GM21717 (cell line): ENCODE results near the gene DLGAP4.
"Not testable (repeated sequence)": the region's sequence is repeated elsewhere in the genome, so short reads cannot be mapped to it uniquely, and the experiment has no call there.

Source experiments
- ATAC-seq: cut with Tn5 transposase; IDR thresholded peaks from one replicate; pipeline ENCODE4 v1.9.1; 2021; ENCODE audit warnings: mild to moderate bottlenecking, moderate library complexity; ENCODE audit not compliant: unreplicated experiment

The DLGAP4 gene

GRCh38 chr20:36547186-36548005 is 241.3 kb downstream of the DLGAP4 start:
- no peak for ATAC-seq

- no peak for ATAC-seq
Measured at GRCh38 chr20:36548006-36548315, 241.8 kb downstream of the DLGAP4 start.

GRCh38 chr20:36548704-36549627 is 242.8 kb downstream of the DLGAP4 start:
- ATAC-seq = no peak

GRCh38 chr20:36549628-36549941 is 243.4 kb downstream of the DLGAP4 start:
- no peak for ATAC-seq

GRCh38 chr20:36549942-36550789 is 244.0 kb downstream of the DLGAP4 start:
- no peak for ATAC-seq

- ATAC-seq = no peak
Measured at GRCh38 chr20:36550790-36551299, 244.7 kb downstream of the DLGAP4 start.

- ATAC-seq = no peak
Measured at GRCh38 chr20:36555248-36555647, 249.1 kb downstream of the DLGAP4 start.

GRCh38 chr20:36562724-36563123 is 256.6 kb downstream of the DLGAP4 start:
- no peak for ATAC-seq

- no peak for ATAC-seq
Measured at GRCh38 chr20:36563374-36563773, 257.2 kb downstream of the DLGAP4 start.

GRCh38 chr20:36564078-36564725 is 258.1 kb downstream of the DLGAP4 start:
- not testable (repeated sequence) for ATAC-seq

- not testable (repeated sequence) for ATAC-seq
Measured at GRCh38 chr20:36564726-36565121, 258.6 kb downstream of the DLGAP4 start.

GRCh38 chr20:36565520-36565919 is 259.4 kb downstream of the DLGAP4 start:
- no peak for ATAC-seq

- no peak for ATAC-seq
Measured at GRCh38 chr20:36569847-36570429, 263.8 kb downstream of the DLGAP4 start.

GRCh38 chr20:36571564-36572504 is 265.7 kb downstream of the DLGAP4 start:
- no peak for ATAC-seq

GRCh38 chr20:36572701-36573102 is 266.6 kb downstream of the DLGAP4 start:
- ATAC-seq = no peak

- ATAC-seq = peak; percentile 58
Measured at GRCh38 chr20:36573103-36573797, 267.1 kb downstream of the DLGAP4 start, which contains the start of gene TGIF2. TGIF2 (plus strand) TSS chr20:36573597; CDS start chr20:36578775, 5,178 bp downstream.

- ATAC-seq = peak; percentile 16
Measured at GRCh38 chr20:36573798-36574365, 267.7 kb downstream of the DLGAP4 start.
